Inferior parietal cortex (tissue), 1 donor: ENCODE measurements around the gene LTB.

Source experiments
- DNase-seq: peaks from one replicate; pipeline ENCODE4 v3.0.0-alpha.2; 2016; ENCODE audit errors: extremely low spot score

The LTB gene

GRCh38 chr6:31531162-31531561, 51.1 kb downstream of the LTB start:
- DNase-seq: no peak

DNA sequence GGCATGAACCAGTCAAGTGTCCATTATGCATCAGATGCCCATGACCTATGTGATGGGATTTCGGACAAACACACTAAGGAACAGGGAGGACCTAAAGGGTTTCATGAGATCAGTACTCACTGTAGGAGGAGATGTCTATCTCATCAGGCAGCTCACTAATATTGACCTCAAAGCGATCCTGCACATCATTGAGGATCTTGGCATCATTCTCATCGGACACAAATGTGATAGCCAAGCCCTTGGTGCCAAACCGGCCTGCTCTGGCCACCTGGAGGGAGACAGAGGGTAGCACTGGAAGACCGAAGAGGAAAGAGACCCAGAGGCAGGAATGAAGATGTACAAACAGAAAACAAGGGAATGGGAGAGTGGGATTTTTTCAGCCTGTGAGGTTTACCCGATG, 51.6 kb downstream of the LTB start:
- no peak for DNase-seq
